Gastrocnemius medialis (tissue), 4 donors: ENCODE results near the gene SDK2. TPM values are rescaled to one million over a fixed set of nuclear protein-coding genes. Genes with fewer than 3 reads are reported as not detected.
A peak's percentile ranks its signal among the peaks of the same experiment; 100 is the strongest.

Experiments used
- ATAC-seq, 2 donors: fragments of 150-250 bp; one replicate each; pipeline ENCODE4 v1.9.1; 2016
- DNase-seq, 2 donors: peaks; one replicate each; pipeline ENCODE4 v3.0.0-alpha.2; 2019
- H3K27ac ChIP-seq, 4 donors: fragments of 200-600 bp; sonication (generic); 1 replicate in 1 of 4; 2 replicates in 3 of 4; pipeline ENCODE4 v1.5.1; 2016 to 2018; ENCODE audit warnings: mild to moderate bottlenecking in 2 of 4, moderate library complexity in 1 of 4
- H3K27me3 ChIP-seq, 3 donors: fragments of 200-600 bp; sonication (generic) in 2 of 3; 1 replicate in 1 of 3; 2 replicates in 2 of 3; pipeline versions ENCODE4 v1.5.1 to v1.6.0; 2016 to 2019; ENCODE audit warnings: mild to moderate bottlenecking in 1 of 3, moderate library complexity in 1 of 3
- H3K36me3 ChIP-seq, 2 donors: fragments of 200-600 bp; sonication (generic) in 1 of 2; one replicate each; pipeline ENCODE4 v1.5.1; 2017 to 2018
- H3K4me1 ChIP-seq, 2 donors: fragments of 200-600 bp; sonication (generic) in 1 of 2; one replicate each; pipeline ENCODE4 v1.5.1; 2016 to 2017; ENCODE audit warnings: mild to moderate bottlenecking in 2 of 2
- H3K4me3 ChIP-seq, 4 donors: fragments of 200-600 bp; sonication (generic) in 3 of 4; 1 replicate in 1 of 4; 2 replicates in 3 of 4; pipeline ENCODE4 v1.5.1; 2016 to 2019; ENCODE audit warnings: mild to moderate bottlenecking in 2 of 4
- H3K9me3 ChIP-seq, 3 donors: fragments of 200-600 bp; sonication (generic) in 2 of 3; 1 replicate in 1 of 3; 2 replicates in 2 of 3; pipeline ENCODE4 v1.5.1; 2016 to 2019
- POLR2A ChIP-seq, 2 donors: fragments of 450-650 bp; IDR thresholded peaks; one replicate each; pipeline ENCODE4 v1.6.1; 2017; ENCODE audit warnings: antibody characterized with exemption in 2 of 2, mild to moderate bottlenecking in 2 of 2, moderate library complexity in 2 of 2
- in situ Hi-C, 4 donors: fragments of 200-750 bp; cut with MboI; loops; one replicate each; pipeline versions ENCODE4 v1.15.0 to v1.8.0; 2017; ENCODE audit warnings: low sequenced_read_pairs in 4 of 4
- intact Hi-C: fragments of 100-400 bp; cut with DNase I; formaldehyde crosslinking; loops from one replicate; pipeline ENCODE4 v1.15.1; 2023; ENCODE audit warnings: low total_unique reads
- total RNA-seq, 4 donors: library from RNA; depleted of rRNA; stranded (reverse); fragments of >200 nt; gene quantifications; one replicate each; pipeline versions ENCODE4 v1.1.0 to v1.2.3, GENCODE V29; 2016
- TF ChIP-seq, protein P1 (sequence below), 5 experiments: fragments of 450-650 bp in 3 of 5; fragments of 200-600 bp in 2 of 5; sonication (generic) in 2 of 5; IDR thresholded peaks in 4 of 5; conservative IDR thresholded peaks in 1 of 5; 1 replicate in 4 of 5; 2 replicates in 1 of 5; pipeline ENCODE4 v1.5.1; 2016 to 2019; ENCODE audit warnings: antibody characterized with exemption in 5 of 5, mild to moderate bottlenecking in 3 of 5, moderate library complexity in 3 of 5

SDK2 gene
- total RNA-seq, 4 donors from 2014 or later = 0.02 to 0.31 (median 0.13) TPM

GRCh38 chr17:73327676-73328075 lies 316.6 kb downstream of the SDK2 start:
- ATAC-seq (no peak), DNase-seq (no peak)
- no peak for TF ChIP-seq POLR2A (IDR thresholded peaks at IDR 0.05)
- TF ChIP-seq, protein P1, sequence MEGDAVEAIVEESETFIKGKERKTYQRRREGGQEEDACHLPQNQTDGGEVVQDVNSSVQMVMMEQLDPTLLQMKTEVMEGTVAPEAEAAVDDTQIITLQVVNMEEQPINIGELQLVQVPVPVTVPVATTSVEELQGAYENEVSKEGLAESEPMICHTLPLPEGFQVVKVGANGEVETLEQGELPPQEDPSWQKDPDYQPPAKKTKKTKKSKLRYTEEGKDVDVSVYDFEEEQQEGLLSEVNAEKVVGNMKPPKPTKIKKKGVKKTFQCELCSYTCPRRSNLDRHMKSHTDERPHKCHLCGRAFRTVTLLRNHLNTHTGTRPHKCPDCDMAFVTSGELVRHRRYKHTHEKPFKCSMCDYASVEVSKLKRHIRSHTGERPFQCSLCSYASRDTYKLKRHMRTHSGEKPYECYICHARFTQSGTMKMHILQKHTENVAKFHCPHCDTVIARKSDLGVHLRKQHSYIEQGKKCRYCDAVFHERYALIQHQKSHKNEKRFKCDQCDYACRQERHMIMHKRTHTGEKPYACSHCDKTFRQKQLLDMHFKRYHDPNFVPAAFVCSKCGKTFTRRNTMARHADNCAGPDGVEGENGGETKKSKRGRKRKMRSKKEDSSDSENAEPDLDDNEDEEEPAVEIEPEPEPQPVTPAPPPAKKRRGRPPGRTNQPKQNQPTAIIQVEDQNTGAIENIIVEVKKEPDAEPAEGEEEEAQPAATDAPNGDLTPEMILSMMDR (IDR thresholded peaks at IDR 0.05 in 4 of 5, conservative IDR thresholded peaks at IDR 0.05 in 1 of 5) = no peak
- Histone ChIP-seq H3K36me3 (no peaks in the 10 kb centered on the region), H3K27me3 (no peaks in the 10 kb centered on the region), H3K4me1 (no peaks in the 10 kb centered on the region), H3K4me3 (no peak overlapping the region), H3K27ac (no peak overlapping the region), H3K9me3 (no peaks in the 10 kb centered on the region)
- in situ Hi-C loops (no loop called here), intact Hi-C loops (no loop called here)

DNA sequence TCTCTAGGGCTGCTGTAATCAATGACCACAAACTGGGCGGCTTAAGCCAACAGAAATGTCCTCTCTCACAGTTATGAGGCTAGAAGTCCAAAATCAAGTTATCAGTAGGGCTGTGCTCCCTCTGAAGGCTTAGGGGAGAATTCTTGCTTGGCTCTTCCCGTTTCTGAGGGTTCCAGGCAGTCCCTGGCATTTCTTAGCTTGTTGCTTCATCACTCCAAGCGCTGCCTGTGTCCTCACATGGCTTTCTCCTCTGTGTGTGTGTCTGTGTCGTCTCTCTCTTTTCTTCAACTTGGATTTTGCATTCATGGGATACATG lies 318.8 kb downstream of the SDK2 start:
- intact Hi-C loops = no loop called here
- no peaks in the 10 kb centered on the region for H3K4me1 ChIP-seq

GRCh38 chr17:73324711-73325526 lies 319.3 kb downstream of the SDK2 start:
- Histone ChIP-seq H3K9me3 (no peaks in the 10 kb centered on the region), H3K36me3 (no peaks in the 10 kb centered on the region), H3K4me3 (no peak overlapping the region), H3K27me3 (no peaks in the 10 kb centered on the region), H3K4me1 (no peaks in the 10 kb centered on the region), H3K27ac (peak overlapping the region in 3 of 4 donors; percentile 15 to 55 (median 41))
- DNase-seq (no peak), ATAC-seq (no peak)
- in situ Hi-C loops = no loop called here
- intact Hi-C loops = no loop called here
- TF ChIP-seq, protein P1 (IDR thresholded peaks at IDR 0.05 in 4 of 5, conservative IDR thresholded peaks at IDR 0.05 in 1 of 5) = no peak
- no peak for TF ChIP-seq POLR2A (IDR thresholded peaks at IDR 0.05)

More for the DNA sequence above, 318.8 kb downstream of the SDK2 start:
- Histone ChIP-seq H3K9me3 (no peaks in the 10 kb centered on the region), H3K36me3 (no peaks in the 10 kb centered on the region), H3K27ac (peak overlapping the region in 3 of 4 donors; percentile 15 to 56 (median 55)), H3K27me3 (no peaks in the 10 kb centered on the region), H3K4me3 (no peak overlapping the region)
- DNase-seq (peak in 1 of 2 donors; percentile 67), ATAC-seq (peak; percentile 88 to 90)
- in situ Hi-C loops = no loop called here
- TF ChIP-seq, protein P1 (IDR thresholded peaks at IDR 0.05 in 4 of 5, conservative IDR thresholded peaks at IDR 0.05 in 1 of 5) = no peak
- TF ChIP-seq POLR2A (IDR thresholded peaks at IDR 0.05) = no peak

- Histone ChIP-seq H3K4me1 (no peaks in the 10 kb centered on the region), H3K9me3 (no peaks in the 10 kb centered on the region), H3K36me3 (no peaks in the 10 kb centered on the region), H3K27ac (peak overlapping the region in 3 of 4 donors; percentile 21 to 41 (median 33)), H3K27me3 (no peaks in the 10 kb centered on the region), H3K4me3 (no peak overlapping the region)
- no peak for TF ChIP-seq POLR2A (IDR thresholded peaks at IDR 0.05)
- TF ChIP-seq, protein P1 (IDR thresholded peaks at IDR 0.05 in 4 of 5, conservative IDR thresholded peaks at IDR 0.05 in 1 of 5) = no peak
- intact Hi-C loops (no loop called here), in situ Hi-C loops (no loop called here)
- DNase-seq (peak in 1 of 2 donors; percentile 62), ATAC-seq (peak in 1 of 2 donors; percentile 43)
Observed at GRCh38 chr17:73324160-73324475, 320.1 kb downstream of the SDK2 start.
